HG02759 (cell line): ENCODE results near the gene UBA1.

Experiments used
- ATAC-seq: cut with Tn5 transposase; IDR thresholded peaks from one replicate; pipeline ENCODE4 v1.9.1; 2021; ENCODE audit warnings: mild to moderate bottlenecking, moderate library complexity; ENCODE audit not compliant: unreplicated experiment

UBA1 gene

DNA sequence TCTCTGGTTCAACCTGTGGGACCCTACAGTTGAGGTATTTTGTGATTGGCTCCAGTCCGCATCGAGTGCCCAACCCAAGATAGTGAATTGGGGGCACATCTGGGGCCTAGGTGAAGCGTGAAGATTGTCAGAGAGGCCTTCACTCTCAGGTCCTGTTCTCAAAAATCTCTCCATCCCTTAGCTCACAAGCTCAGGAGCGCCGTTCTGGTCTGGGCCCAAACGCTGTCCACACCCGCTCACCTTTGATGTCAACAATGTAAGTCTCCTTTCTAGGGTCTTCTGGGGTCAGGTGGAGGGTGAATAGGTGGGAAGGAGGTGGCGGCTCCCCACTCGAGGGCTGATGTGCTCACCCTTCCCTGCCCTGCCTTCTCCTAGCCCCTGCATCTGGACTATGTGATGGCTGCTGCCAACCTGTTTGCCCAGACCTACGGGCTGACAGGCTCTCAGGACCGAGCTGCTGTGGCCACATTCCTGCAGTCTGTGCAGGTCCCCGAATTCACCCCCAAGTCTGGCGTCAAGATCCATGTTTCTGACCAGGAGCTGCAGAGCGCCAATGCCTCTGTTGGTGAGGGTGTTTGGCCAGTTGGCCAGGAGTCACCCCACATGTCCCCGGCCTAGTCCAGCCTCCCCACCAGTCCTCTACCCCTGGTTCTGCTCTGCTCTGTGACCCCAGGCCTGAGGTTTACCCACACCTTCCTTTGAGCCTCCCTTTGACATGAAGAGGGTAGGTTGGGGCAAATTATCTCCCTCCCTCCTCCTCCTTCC is 17.2 kb downstream of the UBA1 start:
- ATAC-seq = no peak

DNA sequence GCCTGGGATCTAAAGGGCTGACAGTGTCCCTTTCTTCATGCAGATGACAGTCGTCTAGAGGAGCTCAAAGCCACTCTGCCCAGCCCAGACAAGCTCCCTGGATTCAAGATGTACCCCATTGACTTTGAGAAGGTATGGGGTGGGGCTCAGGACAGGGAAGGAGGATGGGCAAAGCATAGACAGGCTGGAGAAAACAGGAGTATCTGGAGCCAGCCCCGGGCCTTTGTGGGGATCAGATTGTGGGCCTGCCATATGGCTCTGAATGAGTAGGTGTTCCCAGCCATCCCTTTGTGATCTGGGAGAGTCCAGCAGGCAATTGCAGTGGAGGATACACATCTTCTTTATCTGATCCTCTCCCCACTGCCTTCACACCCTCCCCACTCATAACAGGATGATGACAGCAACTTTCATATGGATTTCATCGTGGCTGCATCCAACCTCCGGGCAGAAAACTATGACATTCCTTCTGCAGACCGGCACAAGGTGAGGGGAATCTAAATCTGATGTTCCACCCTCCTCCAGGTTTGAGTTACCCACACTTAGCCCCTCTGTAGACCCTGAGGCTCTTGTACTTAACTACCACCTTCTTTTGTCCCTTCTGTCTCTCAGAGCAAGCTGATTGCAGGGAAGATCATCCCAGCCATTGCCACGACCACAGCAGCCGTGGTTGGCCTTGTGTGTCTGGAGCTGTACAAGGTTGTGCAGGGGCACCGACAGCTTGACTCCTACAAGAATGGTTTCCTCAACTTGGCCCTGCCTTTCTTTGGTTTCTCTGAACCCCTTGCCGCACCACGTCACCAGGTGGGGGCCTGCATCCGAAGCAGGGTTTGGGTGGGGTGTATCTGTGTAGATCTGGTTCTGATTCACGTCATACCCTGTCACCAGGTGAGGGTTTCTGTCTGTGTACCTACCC is 19.0 kb downstream of the UBA1 start:
- ATAC-seq = no peak

DNA sequence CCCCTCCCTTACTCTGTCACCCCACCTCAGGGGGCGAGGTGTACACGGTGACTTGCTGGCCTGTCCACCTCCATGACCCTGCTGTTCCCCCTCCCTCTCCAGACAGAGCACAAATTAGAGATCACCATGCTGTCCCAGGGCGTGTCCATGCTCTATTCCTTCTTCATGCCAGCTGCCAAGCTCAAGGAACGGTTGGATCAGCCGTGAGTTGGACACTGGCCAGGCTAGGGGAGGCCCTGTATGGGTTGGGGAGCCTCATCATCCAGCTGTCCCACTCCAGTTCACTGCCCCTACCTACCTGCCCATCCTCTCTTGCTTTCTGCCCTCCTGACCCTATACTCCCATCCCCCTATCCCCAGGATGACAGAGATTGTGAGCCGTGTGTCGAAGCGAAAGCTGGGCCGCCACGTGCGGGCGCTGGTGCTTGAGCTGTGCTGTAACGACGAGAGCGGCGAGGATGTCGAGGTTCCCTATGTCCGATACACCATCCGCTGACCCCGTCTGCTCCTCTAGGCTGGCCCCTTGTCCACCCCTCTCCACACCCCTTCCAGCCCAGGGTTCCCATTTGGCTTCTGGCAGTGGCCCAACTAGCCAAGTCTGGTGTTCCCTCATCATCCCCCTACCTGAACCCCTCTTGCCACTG is 20.9 kb downstream of the UBA1 start:
- no peak for ATAC-seq

DNA sequence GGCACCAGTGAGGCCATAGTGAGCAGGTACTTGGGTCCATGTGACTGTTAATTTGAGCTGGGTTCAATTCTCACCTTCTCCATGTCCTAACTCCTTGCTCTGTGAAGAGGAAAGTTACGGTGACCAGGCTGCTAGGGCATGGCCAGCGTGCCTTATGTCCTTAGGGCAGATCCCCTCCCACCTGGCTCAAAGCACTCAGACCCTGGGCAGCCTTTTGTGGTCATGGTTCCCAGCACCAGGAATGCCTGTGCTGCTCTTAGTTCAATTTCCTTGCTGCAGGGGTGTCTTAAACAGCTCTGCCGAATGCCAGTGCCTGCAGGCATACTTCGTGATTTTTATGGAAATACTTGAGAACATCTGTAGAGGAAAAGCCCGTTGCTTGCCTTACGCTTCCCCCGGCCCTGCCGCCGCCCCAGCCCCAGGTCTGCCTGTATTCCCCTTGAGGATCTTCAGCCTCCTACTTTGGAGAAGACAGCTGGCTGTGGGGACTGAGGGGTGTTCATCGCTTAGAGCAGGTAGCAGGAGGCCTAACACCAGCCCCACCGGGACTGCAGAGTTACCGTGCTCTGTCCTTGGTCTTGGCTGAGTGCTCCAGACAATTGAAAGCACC is 21.8 kb downstream of the UBA1 start:
- ATAC-seq = no peak

DNA sequence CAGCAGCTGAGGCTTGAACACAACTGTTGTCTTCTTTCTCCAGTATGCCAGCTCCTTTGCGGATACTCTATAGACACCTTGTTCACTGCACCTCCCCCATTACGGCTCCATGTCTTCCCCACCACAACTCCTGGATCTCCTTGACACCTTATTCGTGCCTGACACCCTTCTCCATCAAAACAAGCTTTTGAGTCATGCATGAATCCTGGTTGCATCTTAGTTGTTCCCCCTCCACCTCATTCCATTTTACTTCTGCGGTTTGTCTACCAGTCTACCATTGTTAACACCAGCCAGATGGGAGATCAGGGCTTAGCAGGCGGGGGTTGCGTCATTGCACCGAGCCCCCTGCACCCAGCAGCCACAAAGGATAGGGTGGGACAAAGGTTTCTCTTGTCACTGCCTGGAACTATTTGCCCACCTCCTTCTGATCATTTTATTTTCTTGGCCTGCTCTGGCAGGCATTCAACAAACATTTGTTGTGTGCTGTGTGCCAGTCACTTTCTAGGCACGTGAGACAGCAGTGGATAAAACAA is 22.8 kb downstream of the UBA1 start:
- no peak for ATAC-seq

DNA sequence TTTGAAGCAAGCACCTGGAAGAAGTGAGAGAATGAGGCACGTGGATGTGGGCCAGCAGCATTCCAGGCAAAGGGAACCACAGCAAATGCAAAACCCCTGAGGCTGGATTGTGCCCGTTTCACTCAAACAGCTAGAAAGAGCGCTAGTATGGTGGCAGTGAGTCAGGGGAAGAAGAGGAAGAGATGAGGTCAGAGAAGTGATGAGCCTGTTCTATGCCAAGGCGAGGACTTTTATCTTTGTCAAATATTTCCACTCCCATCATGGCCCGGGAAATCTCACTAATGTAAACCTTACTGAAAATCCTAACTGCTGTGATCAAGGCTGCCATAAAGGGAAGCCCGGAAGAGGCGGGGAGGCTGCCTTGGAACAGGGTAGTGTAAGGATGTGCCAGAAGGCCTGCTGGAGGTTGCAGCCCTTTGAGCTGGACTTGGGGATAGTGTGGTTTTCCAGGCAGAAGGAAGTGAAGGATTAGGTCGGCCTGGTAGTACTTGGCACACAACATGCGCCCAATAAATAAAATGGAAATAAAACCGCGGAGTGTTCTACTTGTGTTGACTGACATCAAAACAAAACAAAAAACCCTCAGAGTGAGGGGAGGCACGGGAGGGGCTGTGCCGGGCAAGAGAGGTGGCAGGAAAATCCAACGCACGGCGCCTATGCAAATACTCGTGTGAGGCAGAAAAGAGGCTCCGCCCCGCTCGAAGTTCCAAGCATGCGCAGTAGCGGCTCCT is 23.7 kb downstream of the UBA1 start:
- no peak for ATAC-seq

DNA sequence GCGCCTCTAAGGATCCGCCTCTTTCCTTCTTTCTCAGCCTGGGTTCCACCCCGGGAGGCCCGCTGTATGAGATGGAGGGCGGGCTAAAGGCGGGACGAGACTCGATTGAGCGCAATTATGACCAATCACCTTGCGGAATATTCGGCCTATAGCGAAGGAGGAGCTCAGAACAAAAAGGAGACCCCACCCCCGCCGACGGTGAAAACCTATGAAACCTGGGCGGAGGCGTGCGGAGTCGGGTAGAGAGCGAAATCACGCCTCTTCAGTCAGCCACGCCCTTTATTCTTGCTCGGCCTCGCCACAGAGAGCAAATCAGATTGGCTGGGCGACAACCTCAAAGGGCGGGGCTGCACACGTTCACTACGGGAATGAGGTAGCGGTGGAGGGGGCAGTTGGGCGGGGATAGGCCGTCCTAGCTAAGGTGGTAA is 24.2 kb downstream of the UBA1 start:
- peak; percentile 86 for ATAC-seq

DNA sequence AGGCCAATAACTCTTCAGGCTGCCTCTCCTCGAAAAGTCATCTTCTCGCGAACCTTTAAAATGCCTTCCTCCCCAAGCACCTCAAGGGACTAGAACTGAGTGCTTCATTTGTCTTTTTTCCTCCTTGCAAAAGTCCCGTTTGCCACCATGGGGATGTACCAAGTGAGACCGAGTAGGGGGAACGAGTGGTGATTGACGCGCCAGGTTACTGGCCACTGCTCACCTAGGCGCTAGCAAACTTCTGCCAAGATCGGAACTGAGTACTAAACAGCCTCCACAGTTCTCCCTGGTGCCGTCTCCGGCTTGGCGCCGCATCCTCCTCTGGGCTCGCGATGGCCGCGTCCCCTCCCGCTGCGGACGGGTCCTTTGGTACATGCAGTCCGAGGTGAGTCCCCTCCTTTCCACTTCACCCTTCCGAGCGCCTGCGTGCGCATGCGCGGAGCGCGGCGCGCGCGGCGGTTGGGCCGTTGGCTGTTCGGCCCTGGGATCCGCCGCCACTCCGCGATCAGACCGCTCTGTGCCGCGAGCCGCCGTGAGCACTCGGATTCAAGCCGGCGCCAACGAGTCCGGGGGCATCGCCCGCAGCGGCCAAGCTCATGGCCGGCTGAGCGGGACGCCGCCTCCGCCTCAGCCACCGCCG is 24.8 kb downstream of the UBA1 start, which contains the start of gene CDK16:
Gene CDK16, plus strand, starts transcription at position 402 of the 640 bp plus-strand sequence. CDS start 4,877 bp downstream, outside the sequence.
- peak; percentile 46 for ATAC-seq

DNA sequence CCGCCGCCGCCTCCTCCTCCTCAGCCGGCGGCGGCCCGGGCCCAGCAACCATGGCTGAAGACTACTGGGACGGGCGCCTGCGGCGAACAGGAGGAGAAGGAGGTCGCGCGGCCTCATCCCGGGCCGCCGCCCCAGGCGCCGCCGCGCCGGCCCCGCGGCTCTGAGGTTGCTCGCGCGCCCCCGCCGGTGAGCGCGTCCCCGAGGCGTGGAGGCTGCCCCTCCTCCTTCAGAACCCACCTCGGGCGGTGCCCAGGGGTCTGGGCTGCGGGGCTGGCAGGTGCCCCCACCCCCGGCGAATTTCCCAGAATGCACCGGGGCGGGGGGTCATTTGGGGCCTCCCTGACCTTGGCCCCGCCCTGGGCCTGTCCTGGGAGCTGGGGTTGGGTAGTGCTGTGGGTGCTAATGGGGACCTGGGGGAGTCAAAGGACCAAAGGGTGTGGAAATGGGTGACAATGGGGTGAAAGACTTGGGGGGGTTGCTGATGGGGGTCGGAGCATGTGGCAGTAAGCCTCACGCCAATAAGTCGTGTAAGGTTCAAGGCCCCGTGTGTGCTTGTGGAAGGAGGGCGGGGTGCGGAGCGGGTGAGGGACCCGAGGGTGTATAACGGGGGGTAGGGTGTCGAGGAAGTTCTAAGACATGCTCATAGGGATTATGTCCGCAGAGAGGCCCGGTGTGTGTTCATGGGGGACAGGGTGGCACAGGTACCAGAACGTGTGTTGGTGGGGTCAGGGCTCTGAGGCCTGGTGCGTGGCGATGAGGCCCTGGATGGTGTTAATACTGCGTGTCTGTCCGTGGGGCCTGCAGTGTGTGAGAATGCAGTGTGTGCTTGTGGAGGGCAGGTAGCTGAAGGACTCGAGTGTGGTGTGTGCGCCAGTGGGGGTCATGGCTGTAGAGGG is 25.5 kb downstream of the UBA1 start:
- ATAC-seq = no peak

DNA sequence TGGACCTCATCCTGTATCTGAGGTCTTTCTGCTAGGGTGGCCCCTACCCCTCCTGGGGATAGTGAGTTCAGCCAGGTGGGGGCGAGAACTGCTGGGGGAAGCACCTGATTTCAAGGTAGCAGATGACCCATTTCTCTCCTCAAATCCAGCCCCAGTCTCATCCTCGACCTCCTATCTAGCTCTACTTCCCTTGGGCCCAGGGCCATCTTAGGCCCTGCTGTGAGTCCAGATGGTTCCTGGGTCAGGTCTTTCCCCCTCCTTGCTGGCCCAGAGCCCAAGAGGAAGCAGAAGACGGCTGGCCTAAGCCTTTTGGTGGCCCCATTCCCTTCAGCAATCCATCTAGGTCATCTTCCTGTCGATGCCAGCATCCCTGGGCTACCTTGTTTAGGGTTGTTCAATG is 28.1 kb downstream of the UBA1 start:
- no peak for ATAC-seq

DNA sequence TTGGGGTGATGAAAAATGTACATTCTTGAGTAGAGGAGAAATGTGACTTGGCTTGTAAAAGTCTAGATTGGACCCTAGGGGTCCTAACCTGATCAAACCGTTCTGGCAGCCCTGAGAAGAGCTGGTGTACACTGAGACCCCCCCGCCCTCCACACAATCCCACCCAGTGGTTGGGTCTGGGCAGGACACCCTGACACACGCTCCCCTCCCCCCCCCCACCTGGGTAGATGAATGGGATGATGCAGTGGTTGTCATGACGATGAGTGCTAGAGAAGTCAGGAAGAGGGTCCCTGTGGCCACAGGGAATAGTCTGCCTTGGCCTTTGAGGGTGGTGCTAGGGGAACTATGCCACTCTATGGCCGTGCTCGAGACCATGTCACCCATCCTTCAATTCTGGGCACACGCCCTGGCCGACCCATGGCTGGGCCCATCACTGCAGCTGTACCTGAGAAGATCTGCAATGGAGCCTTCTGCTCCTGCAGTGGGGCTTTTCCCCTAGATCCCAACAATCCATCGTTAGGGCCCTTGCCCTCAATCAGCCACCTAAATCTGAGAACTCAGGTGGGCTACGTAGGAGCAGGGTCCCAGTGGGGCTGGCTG is 29.2 kb downstream of the UBA1 start:
- ATAC-seq = no peak

DNA sequence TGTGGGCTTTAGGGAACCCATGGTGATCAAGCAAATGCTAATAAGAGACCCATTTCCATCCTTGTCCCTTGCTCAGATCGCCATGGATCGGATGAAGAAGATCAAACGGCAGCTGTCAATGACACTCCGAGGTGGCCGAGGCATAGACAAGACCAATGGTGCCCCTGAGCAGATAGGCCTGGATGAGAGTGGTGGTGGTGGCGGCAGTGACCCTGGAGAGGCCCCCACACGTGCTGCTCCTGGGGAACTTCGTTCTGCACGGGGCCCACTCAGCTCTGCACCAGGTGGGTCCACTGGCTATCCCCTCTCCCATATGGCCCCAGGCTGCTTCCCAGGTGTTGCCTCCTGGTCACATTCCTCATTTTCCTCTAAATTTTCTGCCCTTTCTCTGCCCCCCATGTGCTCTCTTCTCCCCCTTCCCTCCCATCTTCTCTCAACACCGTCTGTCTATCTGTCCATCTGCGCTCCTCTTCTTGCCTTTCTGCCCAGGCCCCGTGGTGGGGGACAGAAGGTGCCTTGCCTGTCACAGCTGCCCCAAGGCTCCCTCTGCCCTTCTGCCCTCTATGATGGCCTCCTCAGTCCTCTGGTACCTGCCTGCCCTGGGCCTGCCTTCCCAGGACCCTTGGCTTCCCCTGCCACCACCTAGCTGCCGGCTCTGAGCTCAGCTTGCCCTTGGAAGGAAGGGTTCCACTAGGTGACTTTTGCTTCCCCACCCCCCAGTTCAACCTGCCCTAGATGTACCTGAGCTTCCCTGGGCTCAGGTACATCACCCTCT is 30.0 kb downstream of the UBA1 start:
- no peak for ATAC-seq

DNA sequence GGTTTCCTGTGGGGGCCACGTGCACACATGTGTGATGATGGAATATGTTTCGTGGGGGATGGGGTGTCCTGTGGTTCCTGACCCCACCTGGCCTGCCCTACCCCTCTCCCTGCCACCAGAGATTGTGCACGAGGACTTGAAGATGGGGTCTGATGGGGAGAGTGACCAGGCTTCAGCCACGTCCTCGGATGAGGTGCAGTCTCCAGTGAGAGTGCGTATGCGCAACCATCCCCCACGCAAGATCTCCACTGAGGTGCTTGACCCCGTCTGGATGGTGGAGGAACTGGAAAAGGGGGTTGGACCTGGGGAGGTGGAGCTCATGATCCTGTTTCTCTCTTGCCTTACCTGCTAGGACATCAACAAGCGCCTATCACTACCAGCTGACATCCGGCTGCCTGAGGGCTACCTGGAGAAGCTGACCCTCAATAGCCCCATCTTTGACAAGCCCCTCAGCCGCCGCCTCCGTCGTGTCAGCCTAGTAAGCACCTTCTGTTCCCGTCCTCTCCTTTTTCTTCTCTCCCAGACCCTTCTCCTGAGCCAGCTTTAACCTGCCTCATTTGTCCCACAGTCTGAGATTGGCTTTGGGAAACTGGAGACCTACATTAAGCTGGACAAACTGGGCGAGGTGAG is 30.8 kb downstream of the UBA1 start:
- ATAC-seq = no peak

DNA sequence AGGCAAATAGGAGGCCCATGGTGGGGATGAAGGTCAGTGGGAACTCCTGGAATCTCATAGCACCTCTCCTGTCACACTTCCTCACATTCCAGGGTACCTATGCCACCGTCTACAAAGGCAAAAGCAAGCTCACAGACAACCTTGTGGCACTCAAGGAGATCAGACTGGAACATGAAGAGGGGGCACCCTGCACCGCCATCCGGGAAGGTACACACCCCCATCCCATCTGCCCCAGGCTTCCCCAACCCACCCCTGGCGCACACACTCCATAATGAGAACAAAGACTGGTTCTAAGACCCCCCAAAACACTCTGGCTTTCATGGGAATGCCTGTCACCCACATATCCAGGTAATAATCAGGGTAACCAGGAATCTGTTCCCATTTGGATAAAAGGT is 31.3 kb downstream of the UBA1 start:
- no peak for ATAC-seq

DNA sequence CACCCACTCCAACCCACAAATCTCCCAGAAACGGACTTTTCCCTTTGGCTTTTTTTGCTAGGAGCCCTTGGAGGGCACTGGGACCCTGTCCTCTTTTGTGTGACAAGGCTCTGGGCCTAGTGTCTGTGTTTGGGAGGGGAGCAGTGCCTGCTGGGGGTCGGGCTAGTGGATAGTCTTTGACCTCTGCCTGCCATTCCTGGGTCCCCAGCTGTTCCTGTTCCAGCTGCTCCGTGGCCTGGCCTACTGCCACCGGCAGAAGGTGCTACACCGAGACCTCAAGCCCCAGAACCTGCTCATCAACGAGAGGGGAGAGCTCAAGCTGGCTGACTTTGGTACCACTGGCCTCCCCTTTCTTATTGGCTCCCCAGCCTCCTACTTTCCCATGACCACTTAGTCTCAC is 32.4 kb downstream of the UBA1 start:
- ATAC-seq = no peak

DNA sequence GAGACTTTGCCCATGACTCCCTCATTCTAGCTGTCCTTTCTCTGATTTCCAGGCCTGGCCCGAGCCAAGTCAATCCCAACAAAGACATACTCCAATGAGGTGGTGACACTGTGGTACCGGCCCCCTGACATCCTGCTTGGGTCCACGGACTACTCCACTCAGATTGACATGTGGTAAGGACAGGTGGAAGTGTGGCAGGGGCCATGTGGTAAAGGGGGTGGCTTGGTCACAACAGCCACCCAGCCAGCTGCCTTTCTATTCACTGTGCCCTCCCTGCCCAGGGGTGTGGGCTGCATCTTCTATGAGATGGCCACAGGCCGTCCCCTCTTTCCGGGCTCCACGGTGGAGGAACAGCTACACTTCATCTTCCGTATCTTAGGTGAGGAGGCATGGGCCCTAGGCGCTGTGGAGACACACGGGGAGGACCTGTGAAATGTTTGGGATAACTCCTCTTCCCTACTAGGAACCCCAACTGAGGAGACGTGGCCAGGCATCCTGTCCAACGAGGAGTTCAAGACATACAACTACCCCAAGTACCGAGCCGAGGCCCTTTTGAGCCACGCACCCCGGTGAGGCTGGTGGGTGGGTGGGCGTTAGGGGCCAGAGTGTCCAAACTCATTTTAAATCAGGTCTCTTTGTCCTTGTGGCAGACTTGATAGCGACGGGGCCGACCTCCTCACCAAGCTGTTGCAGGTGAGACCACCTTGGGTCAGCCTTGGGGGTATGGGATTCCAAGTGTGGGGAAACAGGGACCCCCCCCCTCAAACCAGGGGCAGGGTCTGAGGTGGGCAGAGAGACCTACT is 33.1 kb downstream of the UBA1 start:
- no peak for ATAC-seq

DNA sequence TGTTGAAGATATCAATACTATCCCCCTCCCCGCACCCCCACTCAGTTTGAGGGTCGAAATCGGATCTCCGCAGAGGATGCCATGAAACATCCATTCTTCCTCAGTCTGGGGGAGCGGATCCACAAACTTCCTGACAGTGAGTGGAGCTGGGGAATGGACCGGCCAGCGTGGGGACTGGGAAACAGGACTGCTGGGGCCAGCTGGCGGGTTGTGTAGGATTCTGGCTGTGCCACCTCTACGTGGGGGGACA is 33.6 kb downstream of the UBA1 start:
- no peak for ATAC-seq
